SK-N-SH (cell line): ENCODE data around the gene FAM53A.

Experiments used
- RXRA ChIP-seq: IDR thresholded peaks from 2 replicates; pipeline ENCODE4 v1.4.0; 2012; ENCODE audit warnings: low read depth, mild to moderate bottlenecking, borderline replicate concordance
- YY1 ChIP-seq: IDR thresholded peaks from 2 replicates; pipeline ENCODE4 v1.4.0; 2012; ENCODE audit warnings: low read depth, mild to moderate bottlenecking
- TF ChIP-seq, protein P1 (sequence below): fragments of 200-600 bp; sonication (generic); IDR thresholded peaks from 2 replicates; pipeline ENCODE4 v1.6.1; 2017; ENCODE audit warnings: antibody characterized with exemption, mild to moderate bottlenecking, moderate library complexity
- TF ChIP-seq, protein P2 (sequence below): IDR thresholded peaks from 2 replicates; pipeline ENCODE4 v1.4.0; 2012; ENCODE audit warnings: low read depth, borderline replicate concordance
- TF ChIP-seq, protein P3 (sequence below): IDR thresholded peaks from 2 replicates; pipeline ENCODE4 v1.6.1; 2012; ENCODE audit warnings: mild to moderate bottlenecking, low read depth, low read length, moderate library complexity

DNA sequence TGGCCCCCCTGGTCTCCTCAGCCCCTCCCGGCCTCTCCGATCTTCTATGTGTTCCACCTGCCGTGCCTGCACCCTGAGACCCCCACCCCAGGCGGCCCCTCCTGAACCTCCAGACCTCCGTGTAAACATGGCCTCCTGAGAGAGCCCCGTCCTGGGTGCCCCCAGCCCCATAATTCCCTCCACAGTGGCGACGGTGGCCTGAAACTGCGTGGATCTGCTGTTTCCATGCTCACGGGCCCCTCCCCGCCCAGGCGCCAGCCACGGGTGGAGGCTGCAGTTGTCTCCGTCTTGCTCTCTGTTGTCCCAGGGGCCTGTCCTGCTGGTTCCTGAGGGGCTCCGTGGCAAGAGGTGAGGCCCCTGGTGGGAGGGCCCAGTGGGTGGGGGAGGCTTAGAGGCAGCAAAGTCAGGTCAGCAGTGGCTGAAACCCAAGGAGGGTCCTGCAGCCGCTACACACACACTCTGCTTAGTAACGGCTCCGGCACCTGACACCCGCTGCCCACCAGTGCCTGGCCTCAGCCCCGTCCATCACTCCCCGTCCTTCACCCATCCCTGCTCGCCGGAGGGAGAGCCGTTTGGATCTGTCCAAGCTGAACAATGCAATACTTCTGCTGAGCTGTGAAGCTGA is 75.8 kb downstream of the FAM53A start:
- TF ChIP-seq, protein P1, sequence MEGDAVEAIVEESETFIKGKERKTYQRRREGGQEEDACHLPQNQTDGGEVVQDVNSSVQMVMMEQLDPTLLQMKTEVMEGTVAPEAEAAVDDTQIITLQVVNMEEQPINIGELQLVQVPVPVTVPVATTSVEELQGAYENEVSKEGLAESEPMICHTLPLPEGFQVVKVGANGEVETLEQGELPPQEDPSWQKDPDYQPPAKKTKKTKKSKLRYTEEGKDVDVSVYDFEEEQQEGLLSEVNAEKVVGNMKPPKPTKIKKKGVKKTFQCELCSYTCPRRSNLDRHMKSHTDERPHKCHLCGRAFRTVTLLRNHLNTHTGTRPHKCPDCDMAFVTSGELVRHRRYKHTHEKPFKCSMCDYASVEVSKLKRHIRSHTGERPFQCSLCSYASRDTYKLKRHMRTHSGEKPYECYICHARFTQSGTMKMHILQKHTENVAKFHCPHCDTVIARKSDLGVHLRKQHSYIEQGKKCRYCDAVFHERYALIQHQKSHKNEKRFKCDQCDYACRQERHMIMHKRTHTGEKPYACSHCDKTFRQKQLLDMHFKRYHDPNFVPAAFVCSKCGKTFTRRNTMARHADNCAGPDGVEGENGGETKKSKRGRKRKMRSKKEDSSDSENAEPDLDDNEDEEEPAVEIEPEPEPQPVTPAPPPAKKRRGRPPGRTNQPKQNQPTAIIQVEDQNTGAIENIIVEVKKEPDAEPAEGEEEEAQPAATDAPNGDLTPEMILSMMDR: no peak
- TF ChIP-seq, protein P2, sequence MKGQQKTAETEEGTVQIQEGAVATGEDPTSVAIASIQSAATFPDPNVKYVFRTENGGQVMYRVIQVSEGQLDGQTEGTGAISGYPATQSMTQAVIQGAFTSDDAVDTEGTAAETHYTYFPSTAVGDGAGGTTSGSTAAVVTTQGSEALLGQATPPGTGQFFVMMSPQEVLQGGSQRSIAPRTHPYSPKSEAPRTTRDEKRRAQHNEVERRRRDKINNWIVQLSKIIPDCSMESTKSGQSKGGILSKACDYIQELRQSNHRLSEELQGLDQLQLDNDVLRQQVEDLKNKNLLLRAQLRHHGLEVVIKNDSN: no peak
- TF ChIP-seq, protein P3, sequence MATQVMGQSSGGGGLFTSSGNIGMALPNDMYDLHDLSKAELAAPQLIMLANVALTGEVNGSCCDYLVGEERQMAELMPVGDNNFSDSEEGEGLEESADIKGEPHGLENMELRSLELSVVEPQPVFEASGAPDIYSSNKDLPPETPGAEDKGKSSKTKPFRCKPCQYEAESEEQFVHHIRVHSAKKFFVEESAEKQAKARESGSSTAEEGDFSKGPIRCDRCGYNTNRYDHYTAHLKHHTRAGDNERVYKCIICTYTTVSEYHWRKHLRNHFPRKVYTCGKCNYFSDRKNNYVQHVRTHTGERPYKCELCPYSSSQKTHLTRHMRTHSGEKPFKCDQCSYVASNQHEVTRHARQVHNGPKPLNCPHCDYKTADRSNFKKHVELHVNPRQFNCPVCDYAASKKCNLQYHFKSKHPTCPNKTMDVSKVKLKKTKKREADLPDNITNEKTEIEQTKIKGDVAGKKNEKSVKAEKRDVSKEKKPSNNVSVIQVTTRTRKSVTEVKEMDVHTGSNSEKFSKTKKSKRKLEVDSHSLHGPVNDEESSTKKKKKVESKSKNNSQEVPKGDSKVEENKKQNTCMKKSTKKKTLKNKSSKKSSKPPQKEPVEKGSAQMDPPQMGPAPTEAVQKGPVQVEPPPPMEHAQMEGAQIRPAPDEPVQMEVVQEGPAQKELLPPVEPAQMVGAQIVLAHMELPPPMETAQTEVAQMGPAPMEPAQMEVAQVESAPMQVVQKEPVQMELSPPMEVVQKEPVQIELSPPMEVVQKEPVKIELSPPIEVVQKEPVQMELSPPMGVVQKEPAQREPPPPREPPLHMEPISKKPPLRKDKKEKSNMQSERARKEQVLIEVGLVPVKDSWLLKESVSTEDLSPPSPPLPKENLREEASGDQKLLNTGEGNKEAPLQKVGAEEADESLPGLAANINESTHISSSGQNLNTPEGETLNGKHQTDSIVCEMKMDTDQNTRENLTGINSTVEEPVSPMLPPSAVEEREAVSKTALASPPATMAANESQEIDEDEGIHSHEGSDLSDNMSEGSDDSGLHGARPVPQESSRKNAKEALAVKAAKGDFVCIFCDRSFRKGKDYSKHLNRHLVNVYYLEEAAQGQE: no peak
- TF ChIP-seq YY1 (no peak), RXRA (no peak)
